ENCODE measurements around the gene KCNQ1. TPM values are rescaled to one million over a fixed set of nuclear protein-coding genes. Genes with fewer than 3 reads are reported as not detected.

The KCNQ1 gene
- total and polyA plus RNA-seq, 2 of the 13 experiments (the other 11 are each of a cell fraction or from before 2014, with no cell fraction given), result 0.02 to 0.08 TPM

DNA sequence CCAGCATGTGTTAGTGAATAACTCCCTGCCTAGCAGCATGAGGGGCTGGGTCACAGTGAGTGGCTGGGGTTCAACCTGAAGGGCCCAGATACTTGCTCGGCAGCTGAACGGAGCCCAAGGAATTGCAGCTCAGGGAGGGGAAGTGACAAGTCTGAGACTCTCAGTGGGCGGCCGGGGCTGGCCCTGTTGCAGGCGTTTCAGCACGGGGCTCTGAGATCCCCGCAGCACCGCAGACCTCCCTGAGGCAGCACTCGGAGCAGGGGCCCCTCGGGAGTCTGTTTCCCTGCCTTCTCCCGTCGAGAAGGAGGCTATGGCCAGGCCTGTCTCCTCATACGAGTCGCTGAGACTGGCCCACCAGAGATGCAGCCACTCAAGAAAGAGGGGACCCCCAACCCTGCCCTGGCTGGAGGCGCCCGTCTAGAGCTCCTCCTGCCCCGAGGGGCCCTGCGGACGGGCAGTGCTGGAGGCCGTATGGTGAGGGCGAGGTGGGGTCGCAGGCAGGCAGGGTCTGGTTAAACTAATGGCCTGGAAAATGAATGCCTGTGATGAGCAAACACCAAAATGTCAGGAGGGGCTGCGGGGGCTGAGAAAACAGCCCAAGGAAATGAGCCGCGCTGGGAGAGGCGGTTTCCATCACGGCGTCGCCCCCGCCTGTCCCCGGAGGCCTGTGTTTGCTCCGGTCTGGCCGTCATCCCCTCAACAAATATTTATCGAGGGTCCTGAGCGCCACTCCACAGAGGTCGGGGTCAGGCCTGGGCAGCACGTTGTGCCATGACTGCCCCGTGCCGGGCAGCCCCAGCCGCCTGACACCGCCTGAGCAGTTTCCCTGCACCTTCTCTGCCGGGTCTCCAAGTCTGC, 35.0 kb upstream of the KCNQ1 start (continued):
- TF ChIP-seq HNRNPK (IDR thresholded peaks at IDR 0.05; ENCODE audit: low read depth, low read length, poor library complexity, severe bottlenecking), result no peak
- TF ChIP-seq ONECUT2 (CRISPR knock-in tag; IDR thresholded peaks at IDR 0.05), result no peak
- TF ChIP-seq ZNF260 (CRISPR knock-in tag; IDR thresholded peaks at IDR 0.05; ENCODE audit: borderline replicate concordance, low read depth), result no peak
- no peak for TF ChIP-seq MZF1 (CRISPR knock-in tag; IDR thresholded peaks at IDR 0.05; ENCODE audit: borderline replicate concordance)
- TF ChIP-seq, protein P1, sequence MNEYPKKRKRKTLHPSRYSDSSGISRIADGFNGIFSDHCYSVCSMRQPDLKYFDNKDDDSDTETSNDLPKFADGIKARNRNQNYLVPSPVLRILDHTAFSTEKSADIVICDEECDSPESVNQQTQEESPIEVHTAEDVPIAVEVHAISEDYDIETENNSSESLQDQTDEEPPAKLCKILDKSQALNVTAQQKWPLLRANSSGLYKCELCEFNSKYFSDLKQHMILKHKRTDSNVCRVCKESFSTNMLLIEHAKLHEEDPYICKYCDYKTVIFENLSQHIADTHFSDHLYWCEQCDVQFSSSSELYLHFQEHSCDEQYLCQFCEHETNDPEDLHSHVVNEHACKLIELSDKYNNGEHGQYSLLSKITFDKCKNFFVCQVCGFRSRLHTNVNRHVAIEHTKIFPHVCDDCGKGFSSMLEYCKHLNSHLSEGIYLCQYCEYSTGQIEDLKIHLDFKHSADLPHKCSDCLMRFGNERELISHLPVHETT (CRISPR knock-in tag; conservative IDR thresholded peaks at IDR 0.05), result no peak; the same call in 1 of the 2 replicates
- TF ChIP-seq, protein P2, sequence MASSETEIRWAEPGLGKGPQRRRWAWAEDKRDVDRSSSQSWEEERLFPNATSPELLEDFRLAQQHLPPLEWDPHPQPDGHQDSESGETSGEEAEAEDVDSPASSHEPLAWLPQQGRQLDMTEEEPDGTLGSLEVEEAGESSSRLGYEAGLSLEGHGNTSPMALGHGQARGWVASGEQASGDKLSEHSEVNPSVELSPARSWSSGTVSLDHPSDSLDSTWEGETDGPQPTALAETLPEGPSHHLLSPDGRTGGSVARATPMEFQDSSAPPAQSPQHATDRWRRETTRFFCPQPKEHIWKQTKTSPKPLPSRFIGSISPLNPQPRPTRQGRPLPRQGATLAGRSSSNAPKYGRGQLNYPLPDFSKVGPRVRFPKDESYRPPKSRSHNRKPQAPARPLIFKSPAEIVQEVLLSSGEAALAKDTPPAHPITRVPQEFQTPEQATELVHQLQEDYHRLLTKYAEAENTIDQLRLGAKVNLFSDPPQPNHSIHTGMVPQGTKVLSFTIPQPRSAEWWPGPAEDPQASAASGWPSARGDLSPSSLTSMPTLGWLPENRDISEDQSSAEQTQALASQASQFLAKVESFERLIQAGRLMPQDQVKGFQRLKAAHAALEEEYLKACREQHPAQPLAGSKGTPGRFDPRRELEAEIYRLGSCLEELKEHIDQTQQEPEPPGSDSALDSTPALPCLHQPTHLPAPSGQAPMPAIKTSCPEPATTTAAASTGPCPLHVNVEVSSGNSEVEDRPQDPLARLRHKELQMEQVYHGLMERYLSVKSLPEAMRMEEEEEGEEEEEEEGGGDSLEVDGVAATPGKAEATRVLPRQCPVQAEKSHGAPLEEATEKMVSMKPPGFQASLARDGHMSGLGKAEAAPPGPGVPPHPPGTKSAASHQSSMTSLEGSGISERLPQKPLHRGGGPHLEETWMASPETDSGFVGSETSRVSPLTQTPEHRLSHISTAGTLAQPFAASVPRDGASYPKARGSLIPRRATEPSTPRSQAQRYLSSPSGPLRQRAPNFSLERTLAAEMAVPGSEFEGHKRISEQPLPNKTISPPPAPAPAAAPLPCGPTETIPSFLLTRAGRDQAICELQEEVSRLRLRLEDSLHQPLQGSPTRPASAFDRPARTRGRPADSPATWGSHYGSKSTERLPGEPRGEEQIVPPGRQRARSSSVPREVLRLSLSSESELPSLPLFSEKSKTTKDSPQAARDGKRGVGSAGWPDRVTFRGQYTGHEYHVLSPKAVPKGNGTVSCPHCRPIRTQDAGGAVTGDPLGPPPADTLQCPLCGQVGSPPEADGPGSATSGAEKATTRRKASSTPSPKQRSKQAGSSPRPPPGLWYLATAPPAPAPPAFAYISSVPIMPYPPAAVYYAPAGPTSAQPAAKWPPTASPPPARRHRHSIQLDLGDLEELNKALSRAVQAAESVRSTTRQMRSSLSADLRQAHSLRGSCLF (CRISPR knock-in tag; IDR thresholded peaks at IDR 0.05; ENCODE audit: borderline replicate concordance), result no peak
- TF ChIP-seq SRSF1 (optimal IDR thresholded peaks at IDR 0.05; ENCODE audit: low read depth, low read length), result no peak
- no peak for TF ChIP-seq SETDB1 (CRISPR knock-in tag; IDR thresholded peaks at IDR 0.05; ENCODE audit: borderline replicate concordance)
- TF ChIP-seq, protein P3, sequence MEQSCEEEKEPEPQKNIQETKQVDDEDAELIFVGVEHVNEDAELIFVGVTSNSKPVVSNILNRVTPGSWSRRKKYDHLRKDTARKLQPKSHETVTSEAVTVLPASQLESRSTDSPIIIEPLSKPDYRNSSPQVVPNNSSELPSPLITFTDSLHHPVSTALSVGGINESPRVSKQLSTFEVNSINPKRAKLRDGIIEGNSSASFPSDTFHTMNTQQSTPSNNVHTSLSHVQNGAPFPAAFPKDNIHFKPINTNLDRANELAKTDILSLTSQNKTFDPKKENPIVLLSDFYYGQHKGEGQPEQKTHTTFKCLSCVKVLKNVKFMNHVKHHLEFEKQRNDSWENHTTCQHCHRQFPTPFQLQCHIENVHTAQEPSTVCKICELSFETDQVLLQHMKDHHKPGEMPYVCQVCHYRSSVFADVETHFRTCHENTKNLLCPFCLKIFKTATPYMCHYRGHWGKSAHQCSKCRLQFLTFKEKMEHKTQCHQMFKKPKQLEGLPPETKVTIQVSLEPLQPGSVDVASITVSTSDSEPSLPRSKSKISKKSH (CRISPR knock-in tag; IDR thresholded peaks at IDR 0.05; ENCODE audit: borderline replicate concordance), result no peak
- TF ChIP-seq POLR2A (IDR thresholded peaks at IDR 0.05; ENCODE audit: insufficient read depth in 1 of 2, low read depth in 2 of 2, low read length in 2 of 2), result no peak
- no peak for TF ChIP-seq POLR2AphosphoS5 (IDR thresholded peaks at IDR 0.05; ENCODE audit: low read depth, low read length)
- TF ChIP-seq ZBTB42 (CRISPR knock-in tag; IDR thresholded peaks at IDR 0.05), result no peak
- no peak for TF ChIP-seq ZBTB3 (CRISPR knock-in tag; IDR thresholded peaks at IDR 0.05; ENCODE audit: borderline replicate concordance, low read depth)
- no peak for TF ChIP-seq AHR (CRISPR knock-in tag; IDR thresholded peaks at IDR 0.05)
- peak; percentile 75; the same call in 1 of the 2 replicates for TF ChIP-seq FOXJ3 (CRISPR knock-in tag; IDR thresholded peaks at IDR 0.05; ENCODE audit: borderline replicate concordance)
- TF ChIP-seq KDM4B (CRISPR knock-in tag; IDR thresholded peaks at IDR 0.05), result no peak
- TF ChIP-seq JUNB (CRISPR knock-in tag; IDR thresholded peaks at IDR 0.05; ENCODE audit: borderline replicate concordance), result no peak
- no peak for TF ChIP-seq NFIB (CRISPR knock-in tag; IDR thresholded peaks at IDR 0.05; ENCODE audit: borderline replicate concordance)
- TF ChIP-seq MIER2 (CRISPR knock-in tag; IDR thresholded peaks at IDR 0.05), result no peak
- 0 out of 2 replicates have a peak, but pooled peaks have one; percentile 33 for TF ChIP-seq NKX3-1 (CRISPR knock-in tag; IDR thresholded peaks at IDR 0.05)
- no peak for TF ChIP-seq ZNF10 (CRISPR knock-in tag; IDR thresholded peaks at IDR 0.05; ENCODE audit: borderline replicate concordance, low read depth)
- no peak for TF ChIP-seq PAF1 (CRISPR knock-in tag; IDR thresholded peaks at IDR 0.05)
- no peak for TF ChIP-seq EED (CRISPR knock-in tag; IDR thresholded peaks at IDR 0.05)

Data from HepG2 (cell line).